HepG2 (cell line): Measurements from ENCODE around the gene MKRN2OS. TPM values are rescaled to one million over a fixed set of nuclear protein-coding genes. Genes with fewer than 3 reads are reported as not detected.

Experiments
- ATAC-seq: fragments of 200-7000 bp; cut with Tn5 transposase; 3 replicates; pipeline ENCODE4 v1.9.1; 2020; ENCODE audit warnings: mild to moderate bottlenecking, moderate library complexity
- BruUV-seq: library from RNA; stranded (reverse); fragments of 400-500 nt; replicated peaks from 2 replicates; lab custom pipeline; 2021; lab: Mats Ljungman, UMichigan
- CTCF ChIA-PET: fragments of 300-600 bp; formaldehyde crosslinking; extraction: SDS; loops from one replicate; lab custom pipeline; 2021; ENCODE audit warnings: low total read pairs, inconsistent platforms, low intra/inter-chr PET ratio; lab: Yijun Ruan, JAX
- POLR2A ChIA-PET: fragments of 350-600 bp; sonication (Branson Sonifier 250); formaldehyde crosslinking; loops from one replicate; lab custom pipeline; 2020; ENCODE audit warnings: antibody characterized with exemption, inconsistent platforms; lab: Yijun Ruan, JAX
- DNase-seq: peaks from one replicate; pipeline ENCODE4 v3.0.0-alpha.2; 2015; ENCODE audit warnings: low spot score
- FAIRE-seq: peaks from 3 replicates; lab custom pipeline; 2011; peaks lifted over from hg19 to GRCh38; lab: Jason Lieb, UNC
- H2AFZ ChIP-seq: one replicate; pipeline ENCODE4 v1.6.1; 2011; ENCODE audit warnings: low read length, inconsistent platforms
- H3K27ac ChIP-seq: fragments of 300-600 bp; 3 replicates; pipeline ENCODE4 v1.8.0; 2011; ENCODE audit warnings: mixed run types, mild to moderate bottlenecking, mixed read lengths, low read length, inconsistent platforms; ENCODE audit not compliant: insufficient read depth; ENCODE audit errors: extremely low read length
- H3K27me3 ChIP-seq, 2 experiments: fragments of 200-600 bp in 1 of 2; 2 replicates in 1 of 2; 3 replicates in 1 of 2; pipeline versions ENCODE4 v1.6.0 to v1.8.0; 2011; ENCODE audit warnings: low read length in 2 of 2, mild to moderate bottlenecking in 2 of 2, moderate library complexity in 2 of 2, inconsistent platforms in 1 of 2; ENCODE audit not compliant: insufficient read depth in 2 of 2, control insufficient read depth in 1 of 2
- H3K36me3 ChIP-seq, 2 experiments: fragments of 200-600 bp in 1 of 2; replicated peaks in 1 of 2; 2 replicates in 1 of 2; 3 replicates in 1 of 2; pipeline versions ENCODE4 v1.5.1 to v1.8.0; 2011; ENCODE audit warnings: low read length in 2 of 2, inconsistent platforms in 1 of 2; ENCODE audit not compliant: insufficient read depth in 2 of 2, control insufficient read depth in 1 of 2
- H3K4me1 ChIP-seq: 2 replicates; pipeline ENCODE4 v1.5.1; 2012; ENCODE audit warnings: low read length, inconsistent platforms; ENCODE audit not compliant: insufficient read depth
- H3K4me2 ChIP-seq: 2 replicates; pipeline ENCODE4 v1.6.0; 2011; ENCODE audit warnings: low read depth, low read length, inconsistent platforms
- H3K4me3 ChIP-seq, 3 experiments: fragments of 200-600 bp in 1 of 3; sonication (generic), shearing (Covaris generic) in 1 of 3; replicated peaks in 1 of 3; 2 replicates each; pipeline ENCODE4 v1.5.1; 2011 to 2016; ENCODE audit warnings: low read length in 3 of 3, inconsistent platforms in 2 of 3, low read depth in 2 of 3, mild to moderate bottlenecking in 2 of 3, control low read depth in 1 of 3, mixed read lengths in 1 of 3; ENCODE audit not compliant: insufficient read depth in 1 of 3
- H3K79me2 ChIP-seq: one replicate; pipeline ENCODE4 v1.6.1; 2011; ENCODE audit warnings: low read length, inconsistent platforms; ENCODE audit not compliant: insufficient read depth
- H3K9ac ChIP-seq: 2 replicates; pipeline ENCODE4 v1.6.0; 2011; ENCODE audit warnings: mild to moderate bottlenecking, low read depth, low read length, inconsistent platforms; ENCODE audit not compliant: insufficient read depth
- H3K9me3 ChIP-seq: 2 replicates; pipeline ENCODE4 v1.5.1; 2012; ENCODE audit warnings: mild to moderate bottlenecking, low read length
- H4K20me1 ChIP-seq: 2 replicates; pipeline ENCODE4 v1.6.0; 2011; ENCODE audit warnings: inconsistent platforms, mild to moderate bottlenecking, low read length, moderate library complexity; ENCODE audit not compliant: insufficient read depth
- ATF4 ChIP-seq, 2 experiments: fragments of 450-650 bp in 1 of 2; sonication (generic) in 1 of 2; formaldehyde crosslinking; IDR thresholded peaks; 2 replicates each; pipeline versions ENCODE4 v1.5.0 to v1.8.0; 2020 to 2022; ENCODE audit warnings: mild to moderate bottlenecking in 1 of 2, missing genetic modification reagents in 1 of 2
- BRD4 ChIP-seq: sonication (generic); formaldehyde crosslinking; IDR thresholded peaks from 2 replicates; pipeline ENCODE4 v1.4.0; 2020; ENCODE audit warnings: missing genetic modification reagents
- FOXC1 ChIP-seq: sonication (generic); formaldehyde crosslinking; IDR thresholded peaks from 2 replicates; pipeline ENCODE4 v1.8.0; 2022; ENCODE audit warnings: mild to moderate bottlenecking, missing genetic modification reagents, borderline replicate concordance
- MED1 ChIP-seq: sonication (generic); formaldehyde crosslinking; IDR thresholded peaks from 2 replicates; pipeline ENCODE4 v1.4.0; 2020; ENCODE audit warnings: missing genetic modification reagents
- MED8 ChIP-seq: sonication (generic); formaldehyde crosslinking; IDR thresholded peaks from 2 replicates; pipeline ENCODE4 v1.8.1; 2023; ENCODE audit warnings: mild to moderate bottlenecking, missing genetic modification reagents; ENCODE audit not compliant: insufficient replicate concordance
- NR2F2 ChIP-seq: IDR thresholded peaks from 2 replicates; pipeline ENCODE4 v1.6.1; 2012; ENCODE audit warnings: low read depth, inconsistent platforms, borderline replicate concordance
- PAF1 ChIP-seq: IDR thresholded peaks from 2 replicates; pipeline ENCODE4 v1.6.1; 2016; ENCODE audit warnings: missing genetic modification reagents, missing compliant biosample characterization
- ZNF430 ChIP-seq: sonication (generic); formaldehyde crosslinking; IDR thresholded peaks from 2 replicates; pipeline ENCODE4 v1.9.0; 2021; ENCODE audit warnings: mild to moderate bottlenecking, missing genetic modification reagents
- ZNF720 ChIP-seq: sonication (generic); formaldehyde crosslinking; IDR thresholded peaks from 2 replicates; pipeline ENCODE4 v1.4.0; 2020; ENCODE audit warnings: missing genetic modification reagents
- WGBS: methylation state at CpG from one replicate; pipeline ENCODE4 v1.1.6; 2017; ENCODE audit warnings: low lambda C conversion rate; 5-methylcytosine and 5-hydroxymethylcytosine counted together
- in situ Hi-C: cut with HindIII; loops from 2 replicates; pipeline ENCODE4 v1.10.0; 2017; ENCODE audit warnings: low pct_unique_long_range_greater_than_20kb; ENCODE audit not compliant: extremely low pct_ligation_motif_present
- intact Hi-C: fragments of 100-400 bp; cut with micrococcal nuclease; formaldehyde crosslinking; loops from one replicate; pipeline ENCODE4 v1.10.0; 2022; ENCODE audit not compliant: unreplicated experiment
- polyA plus RNA-seq, 8 experiments: library from polyadenylated mRNA; depleted of rRNA in 3 of 8; stranded (reverse) in 7 of 8; unstranded in 1 of 8; fragments of >200 nt; fragmentation: Illumina TruSeq in 4 of 8; extraction: Trizol in 4 of 8; gene quantifications; 2 replicates each; pipeline versions ENCODE4 v1.2.1 to v1.2.3, GENCODE V29; 2011 to 2016; ENCODE audit warnings: low read depth in 4 of 8, missing spikeins in 1 of 8, mixed read lengths in 1 of 8; ENCODE audit not compliant: insufficient read depth in 1 of 8
- total RNA-seq, 5 experiments: library from RNA; depleted of rRNA; stranded (reverse); fragments of >200 nt; fragmentation: Illumina TruSeq; extraction: Trizol; gene quantifications; 2 replicates each; pipeline ENCODE4 v1.2.3, GENCODE V29; 2016; ENCODE audit warnings: low read depth in 1 of 5
- TF ChIP-seq, protein P1 (sequence below): sonication (generic); formaldehyde crosslinking; conservative IDR thresholded peaks from 2 replicates; pipeline ENCODE4 v1.8.0; 2022; ENCODE audit warnings: low read depth, missing genetic modification reagents

The MKRN2OS gene
- total and polyA plus RNA-seq, 2 of the 13 experiments (the other 11 are each of a cell fraction or from before 2014, with no cell fraction given): not detected

- no peak for TF ChIP-seq MED8
These were observed 37.6 kb downstream of the MKRN2OS start (continued) for GRCh38 chr3:12507591-12508281.

- H3K27ac ChIP-seq: no peak overlapping the region
- in situ Hi-C loops (no loop called here), intact Hi-C loops (no loop called here)
- H3K4me3 ChIP-seq: no peak overlapping the region
- no peak for FAIRE-seq
- POLR2A ChIA-PET: no interaction called here
- ATAC-seq: no peak
- H3K4me1 ChIP-seq: no peaks in the 10 kb centered on the region
- H3K9ac ChIP-seq: no peak overlapping the region
- no peak for DNase-seq
- H3K27me3 ChIP-seq: no peaks in the 10 kb centered on the region
- CTCF ChIA-PET: no interaction called here
- no peak for TF ChIP-seq MED1
- TF ChIP-seq FOXC1 (CRISPR knock-in tag): no peak
- TF ChIP-seq, protein P1, sequence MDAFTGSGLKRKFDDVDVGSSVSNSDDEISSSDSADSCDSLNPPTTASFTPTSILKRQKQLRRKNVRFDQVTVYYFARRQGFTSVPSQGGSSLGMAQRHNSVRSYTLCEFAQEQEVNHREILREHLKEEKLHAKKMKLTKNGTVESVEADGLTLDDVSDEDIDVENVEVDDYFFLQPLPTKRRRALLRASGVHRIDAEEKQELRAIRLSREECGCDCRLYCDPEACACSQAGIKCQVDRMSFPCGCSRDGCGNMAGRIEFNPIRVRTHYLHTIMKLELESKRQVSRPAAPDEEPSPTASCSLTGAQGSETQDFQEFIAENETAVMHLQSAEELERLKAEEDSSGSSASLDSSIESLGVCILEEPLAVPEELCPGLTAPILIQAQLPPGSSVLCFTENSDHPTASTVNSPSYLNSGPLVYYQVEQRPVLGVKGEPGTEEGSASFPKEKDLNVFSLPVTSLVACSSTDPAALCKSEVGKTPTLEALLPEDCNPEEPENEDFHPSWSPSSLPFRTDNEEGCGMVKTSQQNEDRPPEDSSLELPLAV: no peak
- TF ChIP-seq PAF1: no peak
- no peak for TF ChIP-seq NR2F2
- no peak for TF ChIP-seq BRD4 (CRISPR knock-in tag)
- no peak for TF ChIP-seq ZNF430 (CRISPR knock-in tag)
- TF ChIP-seq ATF4 (CRISPR knock-in tag; IDR thresholded peaks at IDR 0.05): no peak
- TF ChIP-seq ZNF720 (CRISPR knock-in tag): no peak
- TF ChIP-seq, all 625 proteins: peak for 0
- no peaks in the 10 kb centered on the region for H3K9me3 ChIP-seq
- no peaks in the 10 kb centered on the region for H3K79me2 ChIP-seq
- no peak overlapping the region for H2AFZ ChIP-seq
- H3K36me3 ChIP-seq: peaks cover 16 to 49% of the 10 kb centered on the region in 2 experiments
- no peaks in the 10 kb centered on the region for H4K20me1 ChIP-seq
- BruUV-seq: no TSS peak
- no peak overlapping the region for H3K4me2 ChIP-seq
- 97% methylated on average over 5 of the region's 5 CpGs for WGBS
These were observed 39.0 kb downstream of the MKRN2OS start for GRCh38 chr3:12506201-12506709.
